AG08395 (cell line): Measurements from ENCODE around the gene PDE4B.

Source experiments
- DNase-seq: peaks from one replicate; pipeline ENCODE4 v3.0.0; 2012; ENCODE audit warnings: mixed read lengths, low spot score

Gene PDE4B

GRCh38 chr1:66286307-66286706 is 493.6 kb downstream of the PDE4B start:
- DNase-seq = no peak

- no peak for DNase-seq
These were observed 495.4 kb downstream of the PDE4B start for GRCh38 chr1:66288048-66288447.

GRCh38 chr1:66290761-66291530 is 498.3 kb downstream of the PDE4B start:
- no peak for DNase-seq

- DNase-seq = no peak
These were observed 498.8 kb downstream of the PDE4B start for GRCh38 chr1:66291531-66291864.

GRCh38 chr1:66292305-66292704 is 499.6 kb downstream of the PDE4B start:
- DNase-seq = no peak

GRCh38 chr1:66292944-66293343 is 500.2 kb downstream of the PDE4B start:
- DNase-seq = no peak

GRCh38 chr1:66294707-66295370 is 502.1 kb downstream of the PDE4B start:
- peak; percentile 57 for DNase-seq

GRCh38 chr1:66295803-66296202 is 503.1 kb downstream of the PDE4B start:
- DNase-seq = no peak

GRCh38 chr1:66296370-66296769 is 503.7 kb downstream of the PDE4B start:
- no peak for DNase-seq

- no peak for DNase-seq
These were observed 504.3 kb downstream of the PDE4B start for GRCh38 chr1:66296951-66297350.

- DNase-seq = no peak
These were observed 505.8 kb downstream of the PDE4B start for GRCh38 chr1:66298464-66298863.

- DNase-seq = no peak
These were observed 507.7 kb downstream of the PDE4B start for GRCh38 chr1:66300280-66300971.

- peak; percentile 49 for DNase-seq
These were observed 508.3 kb downstream of the PDE4B start for GRCh38 chr1:66300972-66301451.

- DNase-seq = no peak
These were observed 509.6 kb downstream of the PDE4B start for GRCh38 chr1:66302184-66302742.

GRCh38 chr1:66302815-66303214 is 510.1 kb downstream of the PDE4B start:
- DNase-seq = no peak

GRCh38 chr1:66303646-66304045 is 511.0 kb downstream of the PDE4B start:
- no peak for DNase-seq

- DNase-seq = no peak
These were observed 511.4 kb downstream of the PDE4B start for GRCh38 chr1:66304128-66304527.

- no peak for DNase-seq
These were observed 513.2 kb downstream of the PDE4B start for GRCh38 chr1:66305927-66306326.

GRCh38 chr1:66309006-66309741 is 516.5 kb downstream of the PDE4B start:
- DNase-seq = no peak

GRCh38 chr1:66311092-66311491 is 518.4 kb downstream of the PDE4B start:
- DNase-seq = no peak

- DNase-seq = no peak
These were observed 518.9 kb downstream of the PDE4B start for GRCh38 chr1:66311628-66312027.
